Measurements from ENCODE around the gene MARK1. TPM values are rescaled to one million over a fixed set of nuclear protein-coding genes. Genes with fewer than 3 reads are reported as not detected.

Gene MARK1
- total and polyA plus RNA-seq, 10 of the 15 experiments (the other 5 are each of a cell fraction or from before 2014, with no cell fraction given): 0.02 to 0.67 (median 0.12) TPM; not detected in 6

DNA sequence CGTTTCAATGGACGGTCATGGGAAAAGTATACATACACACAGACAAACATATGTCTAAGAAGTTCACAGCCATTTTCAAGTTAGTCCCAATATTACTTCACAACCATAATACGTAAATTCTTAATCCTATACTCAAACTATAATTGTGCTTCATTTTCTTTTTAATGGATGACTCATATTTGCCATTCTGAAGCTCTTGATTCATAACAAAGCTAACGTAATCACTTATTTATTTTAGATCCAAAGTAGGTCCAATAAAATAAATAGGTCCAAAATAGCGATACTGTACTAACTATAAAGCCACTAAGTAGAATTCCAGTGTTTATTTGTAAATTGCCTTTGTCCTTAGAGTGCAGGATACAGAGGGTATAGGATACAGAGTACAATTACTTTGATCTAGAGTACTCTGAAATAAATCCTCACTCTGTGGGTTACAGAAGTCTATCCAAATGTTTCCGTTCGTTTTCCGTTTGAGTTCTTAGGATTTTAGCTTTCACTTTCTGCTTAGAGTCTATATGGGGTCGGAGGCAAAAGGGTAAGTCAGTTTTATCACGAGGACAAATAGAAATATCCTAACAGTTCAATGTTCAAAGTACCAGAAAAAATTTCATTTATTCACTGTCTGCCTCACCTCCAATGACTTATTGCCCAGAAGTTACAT is 153.4 kb downstream of the MARK1 start (continued):
- no peak for TF ChIP-seq MEF2A (IDR thresholded peaks at IDR 0.05; ENCODE audit: insufficient read depth, low read depth, low read length)
- TF ChIP-seq, protein P1, sequence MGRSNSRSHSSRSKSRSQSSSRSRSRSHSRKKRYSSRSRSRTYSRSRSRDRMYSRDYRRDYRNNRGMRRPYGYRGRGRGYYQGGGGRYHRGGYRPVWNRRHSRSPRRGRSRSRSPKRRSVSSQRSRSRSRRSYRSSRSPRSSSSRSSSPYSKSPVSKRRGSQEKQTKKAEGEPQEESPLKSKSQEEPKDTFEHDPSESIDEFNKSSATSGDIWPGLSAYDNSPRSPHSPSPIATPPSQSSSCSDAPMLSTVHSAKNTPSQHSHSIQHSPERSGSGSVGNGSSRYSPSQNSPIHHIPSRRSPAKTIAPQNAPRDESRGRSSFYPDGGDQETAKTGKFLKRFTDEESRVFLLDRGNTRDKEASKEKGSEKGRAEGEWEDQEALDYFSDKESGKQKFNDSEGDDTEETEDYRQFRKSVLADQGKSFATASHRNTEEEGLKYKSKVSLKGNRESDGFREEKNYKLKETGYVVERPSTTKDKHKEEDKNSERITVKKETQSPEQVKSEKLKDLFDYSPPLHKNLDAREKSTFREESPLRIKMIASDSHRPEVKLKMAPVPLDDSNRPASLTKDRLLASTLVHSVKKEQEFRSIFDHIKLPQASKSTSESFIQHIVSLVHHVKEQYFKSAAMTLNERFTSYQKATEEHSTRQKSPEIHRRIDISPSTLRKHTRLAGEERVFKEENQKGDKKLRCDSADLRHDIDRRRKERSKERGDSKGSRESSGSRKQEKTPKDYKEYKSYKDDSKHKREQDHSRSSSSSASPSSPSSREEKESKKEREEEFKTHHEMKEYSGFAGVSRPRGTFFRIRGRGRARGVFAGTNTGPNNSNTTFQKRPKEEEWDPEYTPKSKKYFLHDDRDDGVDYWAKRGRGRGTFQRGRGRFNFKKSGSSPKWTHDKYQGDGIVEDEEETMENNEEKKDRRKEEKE (IDR thresholded peaks at IDR 0.05): no peak
- TF ChIP-seq, protein P2, sequence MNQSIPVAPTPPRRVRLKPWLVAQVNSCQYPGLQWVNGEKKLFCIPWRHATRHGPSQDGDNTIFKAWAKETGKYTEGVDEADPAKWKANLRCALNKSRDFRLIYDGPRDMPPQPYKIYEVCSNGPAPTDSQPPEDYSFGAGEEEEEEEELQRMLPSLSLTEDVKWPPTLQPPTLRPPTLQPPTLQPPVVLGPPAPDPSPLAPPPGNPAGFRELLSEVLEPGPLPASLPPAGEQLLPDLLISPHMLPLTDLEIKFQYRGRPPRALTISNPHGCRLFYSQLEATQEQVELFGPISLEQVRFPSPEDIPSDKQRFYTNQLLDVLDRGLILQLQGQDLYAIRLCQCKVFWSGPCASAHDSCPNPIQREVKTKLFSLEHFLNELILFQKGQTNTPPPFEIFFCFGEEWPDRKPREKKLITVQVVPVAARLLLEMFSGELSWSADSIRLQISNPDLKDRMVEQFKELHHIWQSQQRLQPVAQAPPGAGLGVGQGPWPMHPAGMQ (IDR thresholded peaks at IDR 0.05; ENCODE audit: borderline replicate concordance): no peak
- TF ChIP-seq, protein P3, sequence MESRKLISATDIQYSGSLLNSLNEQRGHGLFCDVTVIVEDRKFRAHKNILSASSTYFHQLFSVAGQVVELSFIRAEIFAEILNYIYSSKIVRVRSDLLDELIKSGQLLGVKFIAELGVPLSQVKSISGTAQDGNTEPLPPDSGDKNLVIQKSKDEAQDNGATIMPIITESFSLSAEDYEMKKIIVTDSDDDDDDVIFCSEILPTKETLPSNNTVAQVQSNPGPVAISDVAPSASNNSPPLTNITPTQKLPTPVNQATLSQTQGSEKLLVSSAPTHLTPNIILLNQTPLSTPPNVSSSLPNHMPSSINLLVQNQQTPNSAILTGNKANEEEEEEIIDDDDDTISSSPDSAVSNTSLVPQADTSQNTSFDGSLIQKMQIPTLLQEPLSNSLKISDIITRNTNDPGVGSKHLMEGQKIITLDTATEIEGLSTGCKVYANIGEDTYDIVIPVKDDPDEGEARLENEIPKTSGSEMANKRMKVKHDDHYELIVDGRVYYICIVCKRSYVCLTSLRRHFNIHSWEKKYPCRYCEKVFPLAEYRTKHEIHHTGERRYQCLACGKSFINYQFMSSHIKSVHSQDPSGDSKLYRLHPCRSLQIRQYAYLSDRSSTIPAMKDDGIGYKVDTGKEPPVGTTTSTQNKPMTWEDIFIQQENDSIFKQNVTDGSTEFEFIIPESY (IDR thresholded peaks at IDR 0.05): no peak
- no peak for TF ChIP-seq EGR1 (IDR thresholded peaks at IDR 0.05; ENCODE audit: borderline replicate concordance in 1 of 2, low read depth in 2 of 2, low read length in 2 of 2)
- no peak for TF ChIP-seq MTA2 (IDR thresholded peaks at IDR 0.05; ENCODE audit: low read depth)
- no peak for TF ChIP-seq KLF5 (IDR thresholded peaks at IDR 0.05; ENCODE audit: partially characterized antibody)
- no peak for TF ChIP-seq HDAC2 (IDR thresholded peaks at IDR 0.05)

Measured in GM12878 (cell line).